GM19397 (cell line): Measurements from ENCODE around the gene PTCD3.

Source experiments
- ATAC-seq: cut with Tn5 transposase; IDR thresholded peaks from one replicate; pipeline ENCODE4 v1.9.1; 2021; ENCODE audit warnings: mild to moderate bottlenecking, moderate library complexity; ENCODE audit not compliant: unreplicated experiment

Gene PTCD3

GRCh38 chr2:86105969-86106945 lies at the start of gene PTCD3:
Gene PTCD3, plus strand, starts transcription at chr2:86106235. Its CDS starts 13 bp downstream, at chr2:86106248.
- peak; percentile 90 for ATAC-seq

DNA sequence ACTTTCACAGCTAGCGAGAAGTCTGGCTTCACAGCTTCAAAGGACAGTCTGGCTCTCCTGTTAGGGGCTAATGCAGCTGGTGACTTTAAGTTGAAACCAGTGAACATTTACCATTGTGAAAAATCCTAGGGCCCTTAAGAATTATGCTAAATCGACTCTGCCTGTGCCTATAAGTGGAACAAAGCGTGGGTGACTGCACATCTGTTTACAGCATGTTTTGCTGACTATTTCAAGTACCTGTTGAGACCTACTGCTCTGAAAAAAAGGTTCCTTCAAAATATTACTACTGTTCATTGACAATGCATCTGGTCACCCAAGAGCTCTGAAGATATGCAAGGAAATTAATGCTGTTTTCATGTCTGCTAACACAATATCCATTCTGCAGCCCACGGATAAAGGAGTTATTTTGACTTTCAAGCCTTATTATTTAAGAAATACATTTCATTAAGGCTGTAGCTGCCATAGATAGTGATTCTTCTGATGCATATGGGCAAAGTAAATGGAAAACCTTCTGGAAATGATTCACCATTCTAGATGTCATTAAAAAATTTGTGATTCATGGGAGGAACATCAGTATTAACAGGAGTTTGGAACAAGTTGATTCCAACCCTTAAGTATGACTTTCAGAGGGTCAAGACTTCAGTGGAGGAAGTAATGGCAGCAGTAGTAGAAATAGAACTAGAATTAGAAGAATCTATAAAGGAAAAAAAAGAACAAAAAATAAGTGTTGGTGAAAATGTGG lies 49.3 kb upstream of the PTCD3 start:
- ATAC-seq, result no peak

GRCh38 chr2:86062043-86062442 lies 44.0 kb upstream of the PTCD3 start:
- ATAC-seq, result no peak

- ATAC-seq, result no peak
These were observed 42.0 kb upstream of the PTCD3 start for GRCh38 chr2:86064006-86064405.

DNA sequence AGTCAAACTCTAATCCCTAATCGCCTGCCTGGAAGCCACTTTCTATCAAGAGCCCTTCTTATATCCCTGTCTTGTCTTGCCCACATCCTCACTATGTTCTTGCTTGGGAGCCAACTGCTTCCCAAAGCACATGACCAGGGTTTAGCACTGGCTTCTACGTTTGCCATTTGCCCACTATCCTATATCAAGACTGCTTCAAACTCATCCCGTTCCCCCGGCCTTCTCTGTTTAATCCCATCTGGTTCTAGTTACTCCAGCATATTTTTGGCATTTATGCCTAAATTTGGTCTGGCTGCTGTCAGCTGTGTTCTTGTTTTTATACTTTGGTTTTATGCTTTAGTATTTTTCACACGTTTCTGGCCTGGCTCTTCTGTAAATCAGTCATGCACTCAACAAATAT lies 40.5 kb upstream of the PTCD3 start:
- no peak for ATAC-seq

GRCh38 chr2:86066007-86066578 lies 39.9 kb upstream of the PTCD3 start:
- ATAC-seq, result no peak

DNA sequence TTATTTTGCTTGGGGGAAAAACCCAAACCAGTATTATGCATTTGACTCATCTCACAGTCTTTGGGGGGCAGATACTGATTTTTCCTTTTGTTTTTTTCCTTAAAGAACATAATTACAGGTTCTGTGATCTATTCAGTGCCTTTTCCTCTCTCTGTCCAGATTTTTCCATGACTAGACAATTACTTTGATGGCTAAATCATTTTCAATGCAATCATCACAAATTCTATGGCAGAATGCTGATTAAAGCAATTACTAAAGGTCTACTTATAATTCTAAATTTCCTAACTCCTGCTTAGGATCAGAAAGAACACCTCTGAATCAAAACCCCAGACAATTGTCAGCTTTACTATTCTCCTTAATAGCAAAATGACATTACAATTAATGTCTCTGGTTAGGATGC lies 39.1 kb upstream of the PTCD3 start:
- no peak for ATAC-seq

- no peak for ATAC-seq
These were observed 37.9 kb upstream of the PTCD3 start for GRCh38 chr2:86068136-86068588.

- ATAC-seq, result no peak
These were observed 37.4 kb upstream of the PTCD3 start for GRCh38 chr2:86068648-86069047.

- no peak for ATAC-seq
These were observed 36.8 kb upstream of the PTCD3 start for GRCh38 chr2:86069091-86069685.

DNA sequence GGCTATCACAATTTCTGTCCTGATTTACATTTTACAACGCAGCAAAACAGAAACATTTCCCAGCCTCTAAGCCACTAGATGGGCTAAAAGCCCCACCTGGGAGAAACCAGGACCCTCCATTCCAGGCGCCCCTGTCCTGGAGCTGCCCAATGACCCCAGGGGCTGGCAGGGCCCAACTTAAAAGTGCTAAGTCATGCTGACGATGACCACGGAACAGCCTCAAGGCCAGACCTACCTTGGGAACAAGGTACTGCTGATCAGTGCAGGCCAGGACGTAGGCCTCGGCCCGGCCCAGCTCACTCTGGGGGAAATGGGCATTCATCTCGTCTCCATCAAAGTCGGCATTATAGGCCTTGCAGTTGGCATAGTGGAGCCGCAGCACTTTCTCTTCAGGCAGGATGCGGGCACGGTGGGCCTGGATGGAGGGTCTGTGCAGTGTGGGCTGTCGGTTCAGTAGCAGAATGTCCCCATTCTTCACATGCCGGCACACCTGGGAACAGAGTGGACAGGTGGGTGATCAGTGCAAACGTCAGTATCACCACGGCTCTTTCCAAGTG lies 36.2 kb upstream of the PTCD3 start:
- no peak for ATAC-seq

DNA sequence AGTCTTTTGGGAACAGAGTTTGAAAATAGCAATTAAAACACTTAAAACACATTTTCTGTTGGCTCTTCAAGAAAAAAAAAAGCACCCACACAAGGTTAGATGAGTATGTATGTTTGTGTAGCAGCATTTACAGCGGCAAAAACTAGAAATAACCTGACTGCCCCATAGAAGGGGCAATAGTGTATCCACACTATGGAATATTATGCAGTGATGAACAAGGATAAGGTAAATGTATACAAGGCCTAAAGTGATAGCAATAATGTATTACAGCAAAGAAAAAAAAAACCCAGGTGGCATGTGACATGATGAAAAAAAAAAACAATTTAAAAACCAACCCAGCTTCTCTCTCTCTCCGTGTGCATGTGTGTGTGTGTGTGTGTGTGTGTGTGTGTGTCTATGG lies 35.2 kb upstream of the PTCD3 start:
- ATAC-seq, result no peak

DNA sequence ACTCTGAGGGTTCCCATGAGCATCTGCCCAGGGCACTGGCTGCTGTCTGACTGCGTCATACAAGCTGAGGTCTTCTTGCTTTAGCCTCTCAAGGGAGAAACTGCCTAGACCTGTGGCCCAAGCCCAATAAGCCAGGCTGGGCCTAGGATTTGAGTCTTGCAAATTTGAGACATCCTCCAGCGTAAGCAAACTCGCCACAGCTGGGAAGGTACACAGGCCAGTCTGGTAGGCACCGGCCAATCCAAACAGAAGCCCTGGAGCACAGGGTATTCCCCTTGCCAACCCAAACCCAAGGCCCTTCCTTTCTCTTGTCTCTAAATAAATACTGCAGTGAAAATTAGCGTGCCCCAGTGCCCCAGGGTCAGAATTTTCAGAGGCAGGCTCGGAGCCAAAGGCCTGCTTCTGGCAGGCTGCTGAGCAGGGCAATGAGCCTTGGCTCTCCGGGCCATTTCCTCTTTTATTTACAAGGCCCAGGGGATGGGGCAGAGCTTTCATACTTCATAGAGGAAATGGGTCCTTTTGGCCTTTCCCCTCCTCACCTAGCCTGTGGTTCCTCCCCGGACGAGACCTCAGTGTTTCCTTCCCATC lies 33.7 kb upstream of the PTCD3 start:
- peak; percentile 65 for ATAC-seq

DNA sequence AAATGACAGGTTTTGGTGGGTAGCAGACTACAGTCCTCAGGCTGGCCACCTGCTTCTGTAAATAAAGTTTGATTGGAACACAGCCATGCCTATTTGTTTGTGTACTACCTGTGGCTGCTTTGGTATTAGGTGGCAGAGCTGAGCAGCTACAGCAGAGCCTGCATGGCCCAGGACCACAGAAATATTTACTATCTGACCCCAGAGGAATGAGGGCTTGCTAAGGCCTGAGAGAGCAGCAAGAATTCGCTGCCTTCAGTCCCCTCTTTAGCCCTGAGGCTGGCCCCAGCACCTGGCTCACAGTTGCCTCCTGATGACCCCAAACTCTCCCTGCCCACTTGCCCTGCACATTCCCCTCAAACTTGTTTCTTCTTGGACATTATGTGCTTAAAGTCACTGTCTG lies 32.8 kb upstream of the PTCD3 start:
- ATAC-seq, result no peak

DNA sequence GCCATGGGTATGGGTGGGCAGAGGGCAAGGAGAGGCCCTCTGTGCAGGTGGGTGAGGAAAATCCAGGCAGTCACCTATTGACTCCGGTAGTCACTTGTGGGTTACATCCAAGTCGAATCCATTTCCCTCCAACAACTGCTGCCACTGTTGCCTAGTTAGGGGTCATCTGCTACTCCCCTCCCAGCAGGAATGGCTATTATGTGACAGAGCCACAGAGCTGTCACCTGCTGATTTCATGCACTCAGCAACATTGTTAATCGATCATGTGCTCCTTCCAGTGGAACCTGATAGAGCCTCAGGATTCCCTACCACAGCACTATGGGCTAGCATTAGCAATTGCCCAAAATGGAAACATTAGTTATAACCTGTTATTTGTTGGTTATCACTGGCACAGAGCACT lies 31.8 kb upstream of the PTCD3 start:
- ATAC-seq, result no peak

- ATAC-seq, result no peak
These were observed 31.2 kb upstream of the PTCD3 start for GRCh38 chr2:86074811-86075210.

DNA sequence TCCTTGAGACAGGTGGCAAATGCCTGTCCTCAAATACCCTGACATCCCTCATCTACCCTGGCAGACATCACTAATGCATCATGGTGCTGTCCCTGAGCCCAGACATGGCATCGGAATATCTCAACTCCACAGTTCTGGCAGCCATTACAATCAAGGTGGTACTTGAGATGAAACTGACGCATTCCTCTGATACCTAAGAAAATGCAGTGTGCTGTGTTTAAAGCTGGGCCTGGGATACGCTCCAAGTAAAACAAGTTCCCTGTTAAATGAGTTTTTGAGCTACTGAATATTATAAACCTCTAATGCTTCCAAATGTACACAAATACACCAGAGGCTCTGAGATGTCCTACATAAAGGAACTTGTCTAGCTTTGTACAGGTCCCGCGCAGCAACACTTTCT lies 30.1 kb upstream of the PTCD3 start:
- ATAC-seq, result no peak

GRCh38 chr2:86078774-86079545 lies 27.1 kb upstream of the PTCD3 start:
- ATAC-seq, result no peak

GRCh38 chr2:86079981-86080911 lies 25.8 kb upstream of the PTCD3 start:
- ATAC-seq, result peak; percentile 68
